GM12878 (cell line): ENCODE results near the gene LBH. TPM values are rescaled to one million over a fixed set of nuclear protein-coding genes. Genes with fewer than 3 reads are reported as not detected.

Experiments used
- ATAC-seq: fragments of 200-7000 bp; cut with Tn5 transposase; 3 replicates; pipeline ENCODE4 v1.9.1; 2020; ENCODE audit warnings: mild to moderate bottlenecking, moderate library complexity
- BruUV-seq: library from RNA; stranded (reverse); fragments of 400-500 nt; replicated peaks from 2 replicates; lab custom pipeline; 2021; lab: Mats Ljungman, UMichigan
- CTCF ChIA-PET: fragments of 300-600 bp; sonication (Branson Sonifier 250); formaldehyde crosslinking; extraction: SDS; loops from one replicate; lab custom pipeline; 2021; ENCODE audit warnings: inconsistent platforms; lab: Yijun Ruan, JAX
- POLR2A ChIA-PET: fragments of 350-600 bp; formaldehyde crosslinking; extraction: SDS; loops from one replicate; lab custom pipeline; 2021; ENCODE audit warnings: inconsistent platforms; lab: Charles Lee
- RAD21 ChIA-PET: fragments of 300-600 bp; sonication (Branson Sonifier 250); formaldehyde crosslinking; loops from one replicate; lab custom pipeline; 2023; ENCODE audit warnings: antibody characterized with exemption; ENCODE audit not compliant: unreplicated experiment; lab: Charles Lee
- SMC1A ChIA-PET: fragments of 300-600 bp; sonication (Branson Sonifier 250); formaldehyde crosslinking; loops from one replicate; lab custom pipeline; 2023; ENCODE audit not compliant: unreplicated experiment, uncharacterized antibody; lab: Charles Lee
- DNase-seq: peaks from one replicate; pipeline ENCODE4 v3.0.0-alpha.2; 2011; ENCODE audit warnings: low read depth, low spot score
- FAIRE-seq: peaks from 3 replicates; lab custom pipeline; 2011; peaks lifted over from hg19 to GRCh38; lab: Jason Lieb, UNC
- H2AFZ ChIP-seq: 2 replicates; pipeline ENCODE4 v1.6.0; 2011; ENCODE audit warnings: low read depth, low read length, control low read depth; ENCODE audit not compliant: control insufficient read depth
- H3K27ac ChIP-seq: 2 replicates; pipeline ENCODE4 v1.5.1; 2011; ENCODE audit warnings: control low read depth; ENCODE audit not compliant: control insufficient read depth, insufficient read depth
- H3K27me3 ChIP-seq, 2 experiments: replicated peaks in 1 of 2; 2 replicates each; pipeline versions ENCODE4 v1.6.0 to v1.6.1; 2011; ENCODE audit warnings: low read length in 1 of 2; ENCODE audit not compliant: control insufficient read depth in 2 of 2, insufficient read depth in 2 of 2
- H3K36me3 ChIP-seq, 2 experiments: 2 replicates each; pipeline ENCODE4 v1.5.1; 2011; ENCODE audit warnings: low read length in 1 of 2; ENCODE audit not compliant: control insufficient read depth in 2 of 2, insufficient read depth in 2 of 2
- H3K4me1 ChIP-seq: 2 replicates; pipeline ENCODE4 v1.6.1; 2011; ENCODE audit warnings: mild to moderate bottlenecking, low read length, moderate library complexity, mixed read lengths; ENCODE audit not compliant: control insufficient read depth, insufficient read depth
- H3K4me2 ChIP-seq: 2 replicates; pipeline ENCODE4 v1.6.0; 2011; ENCODE audit warnings: control low read depth; ENCODE audit not compliant: control insufficient read depth, insufficient read depth
- H3K4me3 ChIP-seq: fragments of 200-600 bp; sonication (generic); 2 replicates; pipeline ENCODE4 v1.5.1; 2016
- H3K79me2 ChIP-seq: 2 replicates; pipeline ENCODE4 v1.6.0; 2011; ENCODE audit warnings: low read length; ENCODE audit not compliant: control insufficient read depth, insufficient read depth
- H3K9ac ChIP-seq: 2 replicates; pipeline ENCODE4 v1.8.0; 2011; ENCODE audit warnings: low read length, control low read depth, mixed read lengths; ENCODE audit not compliant: control insufficient read depth, insufficient read depth
- H3K9me3 ChIP-seq: replicated peaks from 3 replicates; pipeline ENCODE4 v1.5.1; 2011; ENCODE audit warnings: mild to moderate bottlenecking, low read length; ENCODE audit not compliant: control insufficient read depth, insufficient read depth
- H4K20me1 ChIP-seq: 2 replicates; pipeline ENCODE4 v1.6.0; 2011; ENCODE audit not compliant: control insufficient read depth, insufficient read depth
- ASH2L ChIP-seq: fragments of 300-600, 200-600 bp; sonication (generic); IDR thresholded peaks from 2 replicates; pipeline ENCODE4 v1.6.1; 2017; ENCODE audit warnings: low read depth, mild to moderate bottlenecking, borderline replicate concordance
- CBX5 ChIP-seq: sonication (generic); IDR thresholded peaks from 2 replicates; pipeline ENCODE4 v1.6.1; 2016; ENCODE audit warnings: low read depth, moderate library complexity, mild to moderate bottlenecking, inconsistent platforms
- CREB1 ChIP-seq: IDR thresholded peaks from 2 replicates; pipeline ENCODE4 v1.6.1; 2012; ENCODE audit warnings: low read depth, mild to moderate bottlenecking, inconsistent platforms
- E2F4 ChIP-seq: IDR thresholded peaks from 2 replicates; pipeline ENCODE4 v1.6.1; 2012; ENCODE audit warnings: low read depth, low read length, improper control_type of control experiment
- JUND ChIP-seq: IDR thresholded peaks from 2 replicates; pipeline ENCODE4 v1.6.1; 2012; ENCODE audit warnings: low read depth, mild to moderate bottlenecking, low read length, improper control_type of control experiment, moderate library complexity
- MLLT1 ChIP-seq: fragments of 450-650 bp; IDR thresholded peaks from 2 replicates; pipeline ENCODE4 v1.6.1; 2016; ENCODE audit warnings: mild to moderate bottlenecking
- NFXL1 ChIP-seq: fragments of 450-650 bp; IDR thresholded peaks from 2 replicates; pipeline ENCODE4 v1.6.1; 2017; ENCODE audit warnings: antibody characterized with exemption, mild to moderate bottlenecking, borderline replicate concordance
- PBX3 ChIP-seq: IDR thresholded peaks from 2 replicates; pipeline ENCODE4 v1.6.1; 2011; ENCODE audit warnings: mild to moderate bottlenecking, low read depth, low read length, moderate library complexity; ENCODE audit not compliant: insufficient replicate concordance
- POLR2AphosphoS2 ChIP-seq: IDR thresholded peaks from 2 replicates; pipeline ENCODE4 v1.6.1; 2011; ENCODE audit warnings: low read depth, mild to moderate bottlenecking, low read length, improper control_type of control experiment, moderate library complexity
- RELB ChIP-seq: fragments of 450-650 bp; IDR thresholded peaks from 2 replicates; pipeline ENCODE4 v1.6.1; 2017; ENCODE audit warnings: low read depth, mild to moderate bottlenecking, moderate library complexity
- SIX5 ChIP-seq: IDR thresholded peaks from 2 replicates; pipeline ENCODE4 v1.6.1; 2011; ENCODE audit warnings: mild to moderate bottlenecking, low read depth, low read length, moderate library complexity; ENCODE audit not compliant: severe bottlenecking
- ZNF24 ChIP-seq: fragments of 450-650 bp; IDR thresholded peaks from 2 replicates; pipeline ENCODE4 v1.6.1; 2017; ENCODE audit warnings: antibody characterized with exemption, mild to moderate bottlenecking
- ZNF384 ChIP-seq: IDR thresholded peaks from 2 replicates; pipeline ENCODE4 v1.6.1; 2012; ENCODE audit warnings: low read depth, mild to moderate bottlenecking, low read length, improper control_type of control experiment, borderline replicate concordance
- WGBS: methylation state at CpG from one replicate; pipeline ENCODE4 v1.1.6; 2016; ENCODE audit warnings: low lambda C conversion rate; ENCODE audit not compliant: insufficient replicate concordance, insufficient coverage; ENCODE audit errors: missing lambda C conversion rate; 5-methylcytosine and 5-hydroxymethylcytosine counted together
- in situ Hi-C: fragments of 300-500 bp; cut with MboI; formaldehyde crosslinking; loops from 9 replicates; pipeline ENCODE4 v1.14.3; 2018; ENCODE audit warnings: mixed read lengths
- intact Hi-C: fragments of 100-400 bp; cut with micrococcal nuclease; formaldehyde crosslinking; loops from one replicate; pipeline ENCODE4 v1.14.2; 2022; ENCODE audit not compliant: unreplicated experiment
- polyA plus RNA-seq, 11 experiments: library from polyadenylated mRNA; depleted of rRNA in 4 of 11; unstranded in 6 of 11; stranded (reverse) in 5 of 11; fragments of >200 nt; fragmentation: Nextera tagmentation in 4 of 11; fragmentation: Illumina TruSeq in 1 of 11; extraction: Ambion mirVana in 4 of 11; extraction: Trizol in 1 of 11; gene quantifications; 1 replicate in 1 of 11; 2 replicates in 10 of 11; pipeline versions ENCODE4 v1.2.1 to v1.2.3, GENCODE V29; 2011 to 2016; ENCODE audit warnings: inconsistent platforms in 2 of 11, missing spikeins in 2 of 11, low read depth in 1 of 11
- total RNA-seq, 4 experiments: library from RNA; depleted of rRNA in 3 of 4; stranded (reverse); fragments of >200 nt in 3 of 4; fragmentation: Illumina TruSeq in 1 of 4; extraction: Trizol in 1 of 4; gene quantifications; 2 replicates each; pipeline versions ENCODE4 v1.2.1 to v1.2.3, GENCODE V29; 2013 to 2021
- TF ChIP-seq, protein P1 (sequence below): fragments of 450-650 bp; IDR thresholded peaks from 2 replicates; pipeline ENCODE4 v1.6.1; 2017; ENCODE audit warnings: borderline replicate concordance

The LBH gene
- total and polyA plus RNA-seq, 10 of the 15 experiments (the other 5 are each of a cell fraction or from before 2014, with no cell fraction given) = 9.3 to 133 (median 34.1) TPM

DNA sequence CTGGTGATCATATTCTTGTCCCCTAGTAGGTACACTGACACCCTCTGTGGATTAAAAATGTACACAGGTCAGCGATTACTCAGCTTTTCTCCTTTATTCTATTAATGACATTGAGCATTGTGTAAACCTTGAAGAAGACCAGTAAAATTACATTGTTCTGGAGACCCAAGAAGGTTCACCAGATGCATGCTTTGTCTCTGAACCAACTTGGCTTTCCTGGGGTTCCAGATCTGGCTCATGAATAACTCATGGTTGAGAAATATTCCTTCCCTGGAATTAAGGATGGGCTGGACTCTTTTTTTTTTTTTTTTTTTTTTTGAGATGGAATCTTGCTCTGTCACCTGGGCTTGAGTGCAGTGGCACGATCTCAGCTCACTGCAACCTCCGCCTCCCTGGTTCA lies 11.9 kb downstream of the LBH start (continued):
- TF ChIP-seq POLR2AphosphoS2 = no peak
- no peak for TF ChIP-seq SIX5

DNA sequence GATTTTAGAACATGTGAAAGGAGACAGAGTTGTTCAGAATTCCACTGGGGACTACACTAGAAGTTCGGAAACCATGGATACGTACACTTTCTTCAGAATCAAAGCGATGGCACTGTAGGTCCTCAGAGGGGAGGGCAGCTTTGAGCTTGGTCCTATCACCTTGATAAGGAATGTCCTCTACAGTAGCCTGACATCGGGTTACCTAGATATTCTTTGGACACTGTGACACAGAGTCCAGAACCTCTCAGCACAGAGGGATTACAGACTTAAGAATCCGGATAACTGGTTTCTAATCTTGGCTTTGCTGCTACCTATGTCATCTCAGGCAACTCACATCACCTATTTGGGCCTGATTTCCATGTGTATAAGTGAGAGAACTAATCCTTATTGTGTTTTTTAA lies 14.0 kb downstream of the LBH start:
- H3K9ac ChIP-seq = no peak overlapping the region
- H3K36me3 ChIP-seq = peaks cover 0 to 2% of the 10 kb centered on the region in 2 experiments; a peak in 1 of 4 replicates
- H3K4me2 ChIP-seq = no peak overlapping the region
- H3K4me1 ChIP-seq = no peaks in the 10 kb centered on the region
- CTCF ChIA-PET = interaction anchor here (1.3 kb wide), 1 partner anchor 36 kb away, joined by 3 read pairs; no protein-coding TSS in a partner anchor
- FAIRE-seq (no peak), ATAC-seq (no peak), DNase-seq (no peak)
- no peak overlapping the region for H2AFZ ChIP-seq
- no peak overlapping the region for H3K27ac ChIP-seq
- H4K20me1 ChIP-seq = no peaks in the 10 kb centered on the region
- SMC1A ChIA-PET = interaction anchor here (0.8 to 3.1 kb wide), 5 partner anchors 8 to 229 kb away, joined by 3 to 15 read pairs (median 4); no protein-coding TSS in a partner anchor
- RAD21 ChIA-PET = interaction anchor here (1.0 to 1.8 kb wide), 4 partner anchors 8 to 176 kb away, joined by 3 to 7 read pairs (median 3); no protein-coding TSS in a partner anchor
- intact Hi-C loops (no loop called here), in situ Hi-C loops (no loop called here)
- no peaks in the 10 kb centered on the region for H3K27me3 ChIP-seq
- no TSS peak for BruUV-seq
- POLR2A ChIA-PET = interaction anchor here (1.3 kb wide), 1 partner anchor 27 kb away, joined by 3 read pairs; no protein-coding TSS in a partner anchor
- H3K9me3 ChIP-seq = no peaks in the 10 kb centered on the region; the same call in 2 of the 3 replicates
- 85% methylated on average over 5 of the region's 5 CpGs for WGBS
- H3K79me2 ChIP-seq = no peaks in the 10 kb centered on the region
- no peak overlapping the region for H3K4me3 ChIP-seq
- no peak for TF ChIP-seq RELB
- TF ChIP-seq E2F4 = no peak
- no peak for TF ChIP-seq MLLT1
- TF ChIP-seq JUND = no peak
- TF ChIP-seq PBX3 = no peak
- TF ChIP-seq ASH2L = no peak
- TF ChIP-seq ZNF24 = no peak
- TF ChIP-seq, protein P1, sequence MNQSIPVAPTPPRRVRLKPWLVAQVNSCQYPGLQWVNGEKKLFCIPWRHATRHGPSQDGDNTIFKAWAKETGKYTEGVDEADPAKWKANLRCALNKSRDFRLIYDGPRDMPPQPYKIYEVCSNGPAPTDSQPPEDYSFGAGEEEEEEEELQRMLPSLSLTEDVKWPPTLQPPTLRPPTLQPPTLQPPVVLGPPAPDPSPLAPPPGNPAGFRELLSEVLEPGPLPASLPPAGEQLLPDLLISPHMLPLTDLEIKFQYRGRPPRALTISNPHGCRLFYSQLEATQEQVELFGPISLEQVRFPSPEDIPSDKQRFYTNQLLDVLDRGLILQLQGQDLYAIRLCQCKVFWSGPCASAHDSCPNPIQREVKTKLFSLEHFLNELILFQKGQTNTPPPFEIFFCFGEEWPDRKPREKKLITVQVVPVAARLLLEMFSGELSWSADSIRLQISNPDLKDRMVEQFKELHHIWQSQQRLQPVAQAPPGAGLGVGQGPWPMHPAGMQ = no peak
- TF ChIP-seq CBX5 = no peak
- TF ChIP-seq CREB1 = no peak
- TF ChIP-seq ZNF384 = no peak
- no peak for TF ChIP-seq NFXL1
- no peak for TF ChIP-seq SIX5
